Thymus (tissue), 11 donors: ENCODE measurements around the gene PPDPF. TPM values are rescaled to one million over a fixed set of nuclear protein-coding genes. Genes with fewer than 3 reads are reported as not detected.

ENCODE experiments used
- DNase-seq, 9 donors: peaks; one replicate each; pipeline ENCODE4 v3.0.0-alpha.2; 2013; ENCODE audit warnings: low spot score in 9 of 9, low read depth in 6 of 9, missing footprints in 1 of 9
- H3K27ac ChIP-seq, 2 donors: one replicate each; pipeline ENCODE4 v1.5.1; 2013; ENCODE audit warnings: control low read depth in 1 of 2, low read depth in 1 of 2, low read length in 1 of 2, mild to moderate bottlenecking in 1 of 2, moderate library complexity in 1 of 2
- H3K27me3 ChIP-seq, 2 donors: one replicate each; pipeline ENCODE4 v1.5.1; 2013; ENCODE audit warnings: low read length in 1 of 2; ENCODE audit not compliant: control insufficient read depth in 2 of 2, insufficient read depth in 1 of 2
- H3K36me3 ChIP-seq, 2 donors: one replicate each; pipeline ENCODE4 v1.5.1; 2013; ENCODE audit warnings: low read length in 1 of 2, mild to moderate bottlenecking in 1 of 2, moderate library complexity in 1 of 2; ENCODE audit not compliant: control insufficient read depth in 2 of 2, insufficient read depth in 2 of 2
- H3K4me1 ChIP-seq, 2 donors: one replicate each; pipeline ENCODE4 v1.5.1; 2013; ENCODE audit warnings: low read length in 2 of 2; ENCODE audit not compliant: control insufficient read depth in 2 of 2, insufficient read depth in 2 of 2
- H3K4me3 ChIP-seq, 2 donors: one replicate each; pipeline ENCODE4 v1.5.1; 2013; ENCODE audit warnings: low read length in 2 of 2, control low read depth in 1 of 2, mild to moderate bottlenecking in 1 of 2
- H3K9me3 ChIP-seq, 2 donors: one replicate each; pipeline ENCODE4 v1.5.1; 2013; ENCODE audit warnings: low read length in 1 of 2, mild to moderate bottlenecking in 1 of 2; ENCODE audit not compliant: control insufficient read depth in 2 of 2, insufficient read depth in 1 of 2
- WGBS: extraction: QIAGEN DNeasy Blood & Tissue Kit; methylation state at CpG from one replicate; pipeline ENCODE4 v1.1.7; 2013; 5-methylcytosine and 5-hydroxymethylcytosine counted together
- polyA plus RNA-seq: library from polyadenylated mRNA; stranded (reverse); fragments of 200-250 nt; gene quantifications from one replicate; pipeline ENCODE4 v1.2.3, GENCODE V29; 2013
- total RNA-seq: library from RNA; stranded (reverse); fragments of 120-200 nt; gene quantifications from one replicate; pipeline ENCODE4 v1.2.4, GENCODE V29; 2013
- donor health status: healthy.

PPDPF gene
- total and polyA plus RNA-seq, 2 donors = 18.0 to 229 TPM

- H3K4me1 ChIP-seq = peaks cover 14 to 24% of the 10 kb centered on the region in 2 donors
- H3K27me3 ChIP-seq = peaks cover 20 to 35% of the 10 kb centered on the region in 2 donors
- no peak overlapping the region for H3K27ac ChIP-seq
- no peak for DNase-seq
- H3K9me3 ChIP-seq = peaks cover 2 to 17% of the 10 kb centered on the region in 2 donors
- H3K36me3 ChIP-seq = peaks cover 3 to 14% of the 10 kb centered on the region in 2 donors
- peak overlapping the region; percentile 70 to 95 for H3K4me3 ChIP-seq
- whole genome bisulfite sequencing = 84% methylated on average over 23 of the region's 23 CpGs
Observed at GRCh38 chr20:63521602-63522001, 1.0 kb downstream of the PPDPF start.

- Histone ChIP-seq H3K27me3 (peaks cover 20 to 30% of the 10 kb centered on the region in 2 donors), H3K9me3 (peaks cover 2 to 17% of the 10 kb centered on the region in 2 donors), H3K4me1 (peaks cover 14 to 24% of the 10 kb centered on the region in 2 donors), H3K4me3 (no peak overlapping the region), H3K27ac (no peak overlapping the region), H3K36me3 (peaks cover 3 to 14% of the 10 kb centered on the region in 2 donors)
- no peak for DNase-seq
- 90% methylated on average over 13 of the region's 13 CpGs for WGBS
Observed at GRCh38 chr20:63522091-63522868, 1.7 kb downstream of the PPDPF start.

- Histone ChIP-seq H3K4me3 (no peak overlapping the region), H3K9me3 (peaks cover 2 to 17% of the 10 kb centered on the region in 2 donors), H3K27ac (no peak overlapping the region), H3K27me3 (peaks cover 18 to 23% of the 10 kb centered on the region in 2 donors), H3K36me3 (peaks cover 3 to 14% of the 10 kb centered on the region in 2 donors), H3K4me1 (peaks cover 14 to 24% of the 10 kb centered on the region in 2 donors)
- 93% methylated on average over 11 of the region's 11 CpGs for WGBS
- DNase-seq = no peak
Observed at GRCh38 chr20:63522981-63523611, 2.5 kb downstream of the PPDPF start.

- no peak overlapping the region for H3K27ac ChIP-seq
- H3K36me3 ChIP-seq = peaks cover 3 to 14% of the 10 kb centered on the region in 2 donors
- WGBS = 90% methylated on average over 3 of the region's 3 CpGs
- H3K4me1 ChIP-seq = peaks cover 9 to 13% of the 10 kb centered on the region in 2 donors
- H3K27me3 ChIP-seq = peaks cover 0 to 14% of the 10 kb centered on the region in 2 donors
- peaks cover 2 to 17% of the 10 kb centered on the region in 2 donors for H3K9me3 ChIP-seq
- no peak overlapping the region for H3K4me3 ChIP-seq
- no peak for DNase-seq
Observed at GRCh38 chr20:63525185-63525584, 4.6 kb downstream of the PPDPF start.

GRCh38 chr20:63525971-63526370 is 5.4 kb downstream of the PPDPF start:
- Histone ChIP-seq H3K4me3 (no peak overlapping the region), H3K27me3 (peaks cover 0 to 17% of the 10 kb centered on the region in 2 donors), H3K9me3 (peaks cover 2 to 17% of the 10 kb centered on the region in 2 donors), H3K27ac (no peak overlapping the region), H3K4me1 (peaks cover 9 to 12% of the 10 kb centered on the region in 2 donors), H3K36me3 (peaks cover 3 to 14% of the 10 kb centered on the region in 2 donors)
- DNase-seq = no peak
- WGBS = 17% methylated on average over 2 of the region's 2 CpGs

- no peak overlapping the region for H3K4me3 ChIP-seq
- WGBS = 96% methylated on average over 9 of the region's 9 CpGs
- peaks cover 2 to 20% of the 10 kb centered on the region in 2 donors for H3K9me3 ChIP-seq
- no peak for DNase-seq
- peaks cover 3 to 10% of the 10 kb centered on the region in 2 donors for H3K36me3 ChIP-seq
- no peak overlapping the region for H3K27ac ChIP-seq
- H3K27me3 ChIP-seq = peaks cover 0 to 17% of the 10 kb centered on the region in 2 donors
- H3K4me1 ChIP-seq = peaks cover under 1 to 3% of the 10 kb centered on the region in 2 donors
Observed at GRCh38 chr20:63527184-63527583, 6.6 kb downstream of the PPDPF start.

- whole genome bisulfite sequencing = 96% methylated on average over 27 of the region's 27 CpGs
- Histone ChIP-seq H3K27me3 (peaks cover 0 to 24% of the 10 kb centered on the region in 2 donors), H3K4me1 (no peaks in the 10 kb centered on the region), H3K4me3 (no peak overlapping the region), H3K9me3 (peaks cover 0 to 3% of the 10 kb centered on the region in 2 donors), H3K27ac (no peak overlapping the region), H3K36me3 (no peaks in the 10 kb centered on the region)
- DNase-seq = no peak
Observed at GRCh38 chr20:63529180-63529860, 8.8 kb downstream of the PPDPF start.

- WGBS = 88% methylated on average over 39 of the region's 39 CpGs
- no peak overlapping the region for H3K4me3 ChIP-seq
- H3K27me3 ChIP-seq = peaks cover 0 to 31% of the 10 kb centered on the region in 2 donors
- no peak overlapping the region for H3K27ac ChIP-seq
- DNase-seq = no peak
- no peaks in the 10 kb centered on the region for H3K4me1 ChIP-seq
- peaks cover 0 to 3% of the 10 kb centered on the region in 2 donors for H3K9me3 ChIP-seq
- no peaks in the 10 kb centered on the region for H3K36me3 ChIP-seq
Observed at GRCh38 chr20:63529861-63530787, 9.6 kb downstream of the PPDPF start.
